SKM-1 (cell line): ENCODE data around the gene FBXL3.
"Not testable (repeated sequence)": the region's sequence is repeated elsewhere in the genome, so short reads cannot be mapped to it uniquely, and the experiment has no call there.

ENCODE experiments used
- DNase-seq: peaks from one replicate; lab custom pipeline; 2025; ENCODE audit not compliant: unreplicated experiment; lab: John Stamatoyannopoulos, UW

Gene FBXL3

GRCh38 chr13:77028202-77028601 lies 1.2 kb upstream of the FBXL3 start:
- DNase-seq, result no peak

GRCh38 chr13:77026255-77026860 lies 601 bp downstream of the FBXL3 start:
- peak; percentile 59 for DNase-seq

GRCh38 chr13:77022341-77022740 lies 4.6 kb downstream of the FBXL3 start:
- no peak for DNase-seq

- DNase-seq, result no peak
Observed at GRCh38 chr13:77019756-77020155, 7.2 kb downstream of the FBXL3 start.

- DNase-seq, result no peak
Observed at GRCh38 chr13:77016888-77017623, 9.9 kb downstream of the FBXL3 start.

- no peak for DNase-seq
Observed at GRCh38 chr13:77016251-77016812, 10.6 kb downstream of the FBXL3 start.

GRCh38 chr13:77014906-77015685 lies 11.9 kb downstream of the FBXL3 start:
- DNase-seq, result no peak

- DNase-seq, result no peak
Observed at GRCh38 chr13:77013853-77014542, 13.0 kb downstream of the FBXL3 start.

- not testable (repeated sequence) for DNase-seq
Observed at GRCh38 chr13:77009719-77010118, 17.2 kb downstream of the FBXL3 start.

GRCh38 chr13:77009011-77009410 lies 17.9 kb downstream of the FBXL3 start:
- no peak for DNase-seq

- not testable (repeated sequence) for DNase-seq
Observed at GRCh38 chr13:77008337-77008736, 18.6 kb downstream of the FBXL3 start.

GRCh38 chr13:77002590-77003190 lies 24.3 kb downstream of the FBXL3 start:
- DNase-seq, result no peak

GRCh38 chr13:77001963-77002587 lies 24.9 kb downstream of the FBXL3 start:
- DNase-seq, result no peak

GRCh38 chr13:77001540-77001939 lies 25.4 kb downstream of the FBXL3 start:
- DNase-seq, result no peak

GRCh38 chr13:77000475-77000874 lies 26.5 kb downstream of the FBXL3 start:
- DNase-seq, result no peak

GRCh38 chr13:76994281-76994680 lies 32.7 kb downstream of the FBXL3 start:
- DNase-seq, result no peak

GRCh38 chr13:76993473-76993872 lies 33.5 kb downstream of the FBXL3 start:
- no peak for DNase-seq

- DNase-seq, result no peak
Observed at GRCh38 chr13:76993021-76993420, 33.9 kb downstream of the FBXL3 start.

GRCh38 chr13:76992548-76993001 lies 34.4 kb downstream of the FBXL3 start:
- DNase-seq, result no peak
